Measurements from ENCODE around the gene MPP1. TPM values are rescaled to one million over a fixed set of nuclear protein-coding genes. Genes with fewer than 3 reads are reported as not detected.

Gene MPP1
- total RNA-seq, 4 donors from 2014 or later, result 31.0 to 40.5 (median 36.6) TPM

DNA sequence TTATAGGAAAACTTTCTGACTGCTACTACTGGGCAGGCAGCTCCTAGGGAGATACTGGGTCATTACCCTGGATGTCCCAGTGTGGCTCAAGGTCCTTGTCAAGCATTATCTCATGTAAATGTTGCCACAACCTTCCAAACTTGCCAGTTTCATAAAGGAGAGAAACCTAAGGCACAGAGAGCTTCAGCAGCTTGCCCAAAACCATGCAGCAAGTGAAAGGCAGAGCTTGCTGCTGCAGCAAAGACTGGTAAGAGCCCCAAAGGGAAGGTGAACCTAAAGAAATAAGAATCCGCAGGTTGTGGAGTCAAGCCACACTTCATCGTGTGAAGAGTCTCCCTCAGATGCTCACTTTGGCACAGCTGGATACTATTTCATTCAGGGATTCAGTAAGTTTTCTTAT lies 2.3 kb downstream of the MPP1 start:
- 71 to 76% methylated on average over 1 to 2 of the region's 2 CpGs for WGBS, 2 donors (ENCODE audit: low coverage in 1 of 2)
- TF ChIP-seq, protein P1, sequence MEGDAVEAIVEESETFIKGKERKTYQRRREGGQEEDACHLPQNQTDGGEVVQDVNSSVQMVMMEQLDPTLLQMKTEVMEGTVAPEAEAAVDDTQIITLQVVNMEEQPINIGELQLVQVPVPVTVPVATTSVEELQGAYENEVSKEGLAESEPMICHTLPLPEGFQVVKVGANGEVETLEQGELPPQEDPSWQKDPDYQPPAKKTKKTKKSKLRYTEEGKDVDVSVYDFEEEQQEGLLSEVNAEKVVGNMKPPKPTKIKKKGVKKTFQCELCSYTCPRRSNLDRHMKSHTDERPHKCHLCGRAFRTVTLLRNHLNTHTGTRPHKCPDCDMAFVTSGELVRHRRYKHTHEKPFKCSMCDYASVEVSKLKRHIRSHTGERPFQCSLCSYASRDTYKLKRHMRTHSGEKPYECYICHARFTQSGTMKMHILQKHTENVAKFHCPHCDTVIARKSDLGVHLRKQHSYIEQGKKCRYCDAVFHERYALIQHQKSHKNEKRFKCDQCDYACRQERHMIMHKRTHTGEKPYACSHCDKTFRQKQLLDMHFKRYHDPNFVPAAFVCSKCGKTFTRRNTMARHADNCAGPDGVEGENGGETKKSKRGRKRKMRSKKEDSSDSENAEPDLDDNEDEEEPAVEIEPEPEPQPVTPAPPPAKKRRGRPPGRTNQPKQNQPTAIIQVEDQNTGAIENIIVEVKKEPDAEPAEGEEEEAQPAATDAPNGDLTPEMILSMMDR (IDR thresholded peaks at IDR 0.05), result no peak
- TF ChIP-seq EP300 (IDR thresholded peaks at IDR 0.05), result no peak
- Histone ChIP-seq H3K27me3 (no peaks in the 10 kb centered on the region), H3K4me3 (no peak overlapping the region), H3K9me3 (no peaks in the 10 kb centered on the region), H3K27ac (no peak overlapping the region), H3K36me3 (no peaks in the 10 kb centered on the region), H3K4me1 (peaks cover 0 to 26% (median 0%) of the 10 kb centered on the region in 3 donors)
- no peak for ATAC-seq

DNA sequence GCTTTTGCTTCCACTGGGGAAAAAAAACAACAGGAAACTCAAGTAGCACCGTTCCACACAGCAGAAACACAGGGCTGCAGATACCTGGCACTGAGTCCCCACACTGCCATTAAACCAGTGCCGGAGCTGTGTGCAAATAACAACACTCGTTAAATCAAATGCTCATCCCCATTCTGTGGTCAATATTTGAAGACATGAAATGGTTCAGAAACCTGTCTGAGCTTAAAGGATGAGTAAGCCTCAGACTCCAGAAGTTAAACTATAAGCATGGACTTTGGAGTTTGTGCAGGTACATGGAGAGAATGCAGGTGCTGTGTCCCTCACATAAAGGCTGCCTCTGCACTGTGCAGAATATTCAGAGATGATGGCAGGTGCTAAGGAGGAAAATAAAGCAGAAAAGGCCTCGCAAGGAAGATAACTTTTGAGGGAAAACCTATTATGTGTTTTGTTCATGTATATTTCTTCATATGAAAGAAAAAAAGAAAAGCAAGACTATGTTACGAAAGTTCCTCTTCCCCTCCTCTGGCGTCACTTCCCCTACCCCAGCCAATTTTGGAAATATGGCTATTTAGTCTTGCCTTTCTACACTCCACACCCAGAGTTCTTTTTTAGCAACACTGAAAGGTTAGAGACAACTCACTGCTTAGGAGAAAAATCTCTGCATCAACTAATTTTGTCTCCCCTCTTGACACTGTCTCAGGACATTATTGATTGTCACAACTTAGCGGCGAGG lies 4.6 kb downstream of the MPP1 start:
- no peak for ATAC-seq
- Histone ChIP-seq H3K9me3 (no peaks in the 10 kb centered on the region), H3K27ac (peak overlapping the region in 1 of 4 donors; percentile 13), H3K27me3 (no peaks in the 10 kb centered on the region), H3K4me1 (peaks cover 0 to 26% (median 0%) of the 10 kb centered on the region in 3 donors), H3K4me3 (no peak overlapping the region), H3K36me3 (no peaks in the 10 kb centered on the region)
- WGBS, 2 donors (ENCODE audit: low coverage in 1 of 2), result 48 to 74% methylated on average over 4 to 8 of the region's 8 CpGs
- TF ChIP-seq, protein P1 (IDR thresholded peaks at IDR 0.05), result no peak
- no peak for TF ChIP-seq POLR2AphosphoS5 (IDR thresholded peaks at IDR 0.05)
- no peak for TF ChIP-seq POLR2A (IDR thresholded peaks at IDR 0.05)

DNA sequence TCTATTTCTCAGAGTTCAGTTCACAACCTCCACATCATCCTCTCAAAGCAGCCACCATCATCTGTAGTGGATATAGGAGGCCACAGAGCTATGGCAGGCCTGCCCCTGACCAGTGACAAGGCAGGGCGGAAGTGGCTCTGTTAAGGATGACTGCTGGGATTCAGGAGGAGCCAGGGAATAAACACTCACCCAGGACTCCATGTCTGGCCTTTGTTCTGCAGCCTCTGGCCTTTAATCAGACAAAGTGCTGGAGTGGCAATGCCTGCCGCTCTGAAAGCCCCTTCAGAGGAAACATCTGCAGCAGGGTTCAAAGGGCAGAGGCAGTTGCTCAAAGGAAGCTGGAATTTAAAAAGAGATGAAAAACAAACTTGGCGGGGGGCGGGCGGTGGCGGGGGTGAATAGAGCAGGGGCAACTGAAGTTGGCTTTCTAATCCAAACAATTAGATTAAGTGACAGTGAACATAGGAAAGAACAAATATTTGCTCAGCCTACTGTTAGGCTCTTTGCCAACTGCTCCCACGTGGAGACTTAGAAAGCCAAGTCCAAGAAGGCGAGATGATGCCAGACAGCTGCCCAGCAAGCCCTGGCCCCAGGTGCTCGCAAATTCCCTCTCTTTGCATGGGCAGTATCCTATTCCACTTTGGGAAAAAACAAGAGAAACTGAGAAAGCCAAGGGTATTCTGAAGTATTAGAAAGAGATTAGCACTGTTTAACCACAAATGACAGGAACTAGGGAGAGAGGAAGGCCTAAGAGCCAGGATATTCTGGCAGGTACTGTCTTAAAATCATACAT lies 5.5 kb downstream of the MPP1 start:
- H3K27me3 ChIP-seq, result no peaks in the 10 kb centered on the region

DNA sequence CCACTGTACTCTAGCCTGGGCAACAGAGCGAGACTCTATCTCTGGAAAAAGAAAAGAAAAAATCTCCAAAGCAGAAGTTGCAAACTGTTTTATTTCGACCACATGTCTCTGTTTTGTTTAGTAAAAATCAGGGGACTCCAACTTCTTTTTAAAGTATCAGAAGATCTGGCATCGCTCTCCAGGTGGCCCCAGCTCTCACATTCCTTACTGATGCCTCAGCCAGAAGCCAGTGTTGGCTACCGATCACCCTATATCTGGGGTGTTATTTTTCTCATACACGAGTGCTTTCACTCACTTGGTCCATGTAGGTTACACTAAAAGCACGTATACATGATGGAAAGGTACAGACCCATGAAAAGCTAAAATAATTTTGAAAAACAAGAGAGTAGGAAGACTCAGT lies 8.3 kb downstream of the MPP1 start:
- H3K27ac ChIP-seq, result no peak overlapping the region
- peaks cover 0 to 18% (median 0%) of the 10 kb centered on the region in 3 donors for H3K4me1 ChIP-seq
- WGBS, 2 donors (ENCODE audit: low coverage in 1 of 2), result 0 to 62% methylated on average over 1 to 4 of the region's 6 CpGs
- H3K36me3 ChIP-seq, result no peaks in the 10 kb centered on the region
- H3K4me3 ChIP-seq, result no peak overlapping the region
- no peaks in the 10 kb centered on the region for H3K9me3 ChIP-seq
- TF ChIP-seq POLR2A (IDR thresholded peaks at IDR 0.05) (no peak), EP300 (IDR thresholded peaks at IDR 0.05) (no peak), POLR2AphosphoS5 (IDR thresholded peaks at IDR 0.05) (no peak)
- TF ChIP-seq, protein P1 (IDR thresholded peaks at IDR 0.05), result no peak
- no peaks in the 10 kb centered on the region for H3K27me3 ChIP-seq
- ATAC-seq, result no peak

More for the DNA sequence above, 5.5 kb downstream of the MPP1 start:
- peak overlapping the region in 3 of 4 donors; percentile 4 to 43 (median 13) for H3K27ac ChIP-seq
- H3K4me1 ChIP-seq, result peaks cover 0 to 26% (median 0%) of the 10 kb centered on the region in 3 donors
- H3K36me3 ChIP-seq, result no peaks in the 10 kb centered on the region
- 33 to 49% methylated on average over 3 to 8 of the region's 9 CpGs for WGBS, 2 donors (ENCODE audit: low coverage in 1 of 2)
- TF ChIP-seq EP300 (IDR thresholded peaks at IDR 0.05), result no peak
- TF ChIP-seq POLR2A (IDR thresholded peaks at IDR 0.05), result no peak
- no peak overlapping the region for H3K4me3 ChIP-seq
- no peak for ATAC-seq
- no peaks in the 10 kb centered on the region for H3K9me3 ChIP-seq

DNA sequence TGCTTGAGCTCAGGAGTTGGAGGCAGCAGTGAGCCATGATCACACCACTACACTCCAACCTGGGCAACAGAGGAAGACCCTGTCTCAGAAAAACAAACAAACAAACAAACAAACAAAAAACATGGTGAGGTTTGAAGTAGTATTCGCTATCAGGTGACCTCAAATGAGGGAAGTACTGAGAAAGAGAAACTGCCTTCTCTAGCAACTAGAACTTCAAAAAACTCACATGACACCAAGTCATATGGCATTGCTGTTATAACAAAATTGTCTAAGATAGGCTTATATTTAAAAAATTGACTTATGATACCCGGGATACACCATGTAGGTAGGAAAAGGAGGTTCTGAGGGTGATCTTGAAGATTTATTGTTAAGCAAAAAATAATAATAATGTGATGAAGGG lies 10.3 kb downstream of the MPP1 start:
- ATAC-seq, result no peak
- TF ChIP-seq EP300 (IDR thresholded peaks at IDR 0.05) (no peak), POLR2A (IDR thresholded peaks at IDR 0.05) (no peak), POLR2AphosphoS5 (IDR thresholded peaks at IDR 0.05) (no peak)
- TF ChIP-seq, protein P1 (IDR thresholded peaks at IDR 0.05), result no peak
- peaks cover 0 to 11% (median 0%) of the 10 kb centered on the region in 3 donors for H3K4me1 ChIP-seq

More for the DNA sequence above, 10.3 kb downstream of the MPP1 start:
- H3K27me3 ChIP-seq, result no peaks in the 10 kb centered on the region
- no peaks in the 10 kb centered on the region for H3K36me3 ChIP-seq
- no peak overlapping the region for H3K4me3 ChIP-seq
- H3K9me3 ChIP-seq, result no peaks in the 10 kb centered on the region
- H3K27ac ChIP-seq, result no peak overlapping the region
- 78 to 93% methylated on average over 2 of the region's 2 CpGs for WGBS, 2 donors (ENCODE audit: low coverage in 1 of 2)

All from gastroesophageal sphincter (tissue), 4 donors.